ENCODE measurements around the gene SPTBN1. TPM values are rescaled to one million over a fixed set of nuclear protein-coding genes. Genes with fewer than 3 reads are reported as not detected.

SPTBN1 gene
- total RNA-seq, 4 donors from 2014 or later = 171 to 293 (median 247) TPM

- Histone ChIP-seq H3K9me3 (no peaks in the 10 kb centered on the region), H3K36me3 (peaks cover 0 to 13% (median 0%) of the 10 kb centered on the region in 3 donors), H3K27ac (peak overlapping the region; percentile 57 to 73 (median 70)), H3K4me3 (peak overlapping the region in 3 of 4 donors; percentile 4 to 15 (median 8)), H3K4me1 (peaks cover 0 to 13% (median 5%) of the 10 kb centered on the region in 4 donors), H3K27me3 (no peaks in the 10 kb centered on the region)
- DNase-seq = peak; percentile 35 to 81 (median 61)
- TF ChIP-seq POLR2A (IDR thresholded peaks at IDR 0.05) = no peak
- no peak for TF ChIP-seq CTCF (IDR thresholded peaks at IDR 0.05)
These were observed 217.4 kb downstream of the SPTBN1 start for GRCh38 chr2:54673501-54673998.

GRCh38 chr2:54675281-54675680 is 219.2 kb downstream of the SPTBN1 start:
- Histone ChIP-seq H3K36me3 (no peaks in the 10 kb centered on the region), H3K4me3 (no peak overlapping the region), H3K27ac (no peak overlapping the region), H3K9me3 (no peaks in the 10 kb centered on the region), H3K4me1 (peaks cover 0 to 13% (median 5%) of the 10 kb centered on the region in 4 donors), H3K27me3 (no peaks in the 10 kb centered on the region)
- DNase-seq = no peak
- TF ChIP-seq CTCF (IDR thresholded peaks at IDR 0.05) (no peak), POLR2A (IDR thresholded peaks at IDR 0.05) (no peak)

- Histone ChIP-seq H3K4me1 (peaks cover 0 to 13% (median 6%) of the 10 kb centered on the region in 4 donors), H3K4me3 (no peak overlapping the region), H3K36me3 (no peaks in the 10 kb centered on the region), H3K9me3 (no peaks in the 10 kb centered on the region), H3K27ac (no peak overlapping the region), H3K27me3 (no peaks in the 10 kb centered on the region)
- no peak for DNase-seq
- TF ChIP-seq POLR2A (IDR thresholded peaks at IDR 0.05) (no peak), CTCF (IDR thresholded peaks at IDR 0.05) (no peak)
These were observed 219.6 kb downstream of the SPTBN1 start for GRCh38 chr2:54675738-54676137.

- Histone ChIP-seq H3K4me1 (peaks cover 0 to 13% (median 6%) of the 10 kb centered on the region in 4 donors), H3K36me3 (no peaks in the 10 kb centered on the region), H3K4me3 (no peak overlapping the region), H3K27ac (no peak overlapping the region), H3K27me3 (no peaks in the 10 kb centered on the region), H3K9me3 (no peaks in the 10 kb centered on the region)
- no peak for DNase-seq
- TF ChIP-seq CTCF (IDR thresholded peaks at IDR 0.05) (no peak), POLR2A (IDR thresholded peaks at IDR 0.05) (no peak)
These were observed 220.5 kb downstream of the SPTBN1 start for GRCh38 chr2:54676656-54677055.

GRCh38 chr2:54677476-54678265 is 221.5 kb downstream of the SPTBN1 start:
- H3K4me3 ChIP-seq = no peak overlapping the region
- DNase-seq = no peak
- no peaks in the 10 kb centered on the region for H3K36me3 ChIP-seq
- no peaks in the 10 kb centered on the region for H3K27me3 ChIP-seq
- no peak overlapping the region for H3K27ac ChIP-seq
- H3K9me3 ChIP-seq = no peaks in the 10 kb centered on the region
- TF ChIP-seq POLR2A (IDR thresholded peaks at IDR 0.05) (no peak), CTCF (IDR thresholded peaks at IDR 0.05) (no peak)
- H3K4me1 ChIP-seq = peaks cover 0 to 13% (median 6%) of the 10 kb centered on the region in 4 donors
